HUES48 (cell line): ENCODE measurements around the gene SLC13A4.
"Not testable (repeated sequence)": the region's sequence is repeated elsewhere in the genome, so short reads cannot be mapped to it uniquely, and the experiment has no call there.

Source experiments
- H3K27ac ChIP-seq: one replicate; pipeline ENCODE4 v1.7.0; 2013; ENCODE audit warnings: low read depth, low read length, inconsistent platforms
- H3K27me3 ChIP-seq: 2 replicates; pipeline ENCODE4 v1.6.1; 2013; ENCODE audit warnings: mild to moderate bottlenecking, low read length; ENCODE audit not compliant: control insufficient read depth, insufficient read depth
- H3K36me3 ChIP-seq: 2 replicates; pipeline ENCODE4 v1.6.1; 2013; ENCODE audit warnings: low read length; ENCODE audit not compliant: control insufficient read depth, insufficient read depth
- H3K4me1 ChIP-seq: 2 replicates; pipeline ENCODE4 v1.6.1; 2013; ENCODE audit warnings: mild to moderate bottlenecking, low read length; ENCODE audit not compliant: control insufficient read depth, insufficient read depth
- H3K4me3 ChIP-seq: 2 replicates; pipeline ENCODE4 v1.5.1; 2013; ENCODE audit warnings: mild to moderate bottlenecking, low read depth, low read length
- H3K9ac ChIP-seq: 2 replicates; pipeline ENCODE4 v1.6.1; 2013; ENCODE audit warnings: mild to moderate bottlenecking, low read depth, low read length, moderate library complexity
- H3K9me3 ChIP-seq: 2 replicates; pipeline ENCODE4 v1.6.1; 2013; ENCODE audit warnings: low read length; ENCODE audit not compliant: control insufficient read depth, insufficient read depth

SLC13A4 gene

GRCh38 chr7:135639690-135640089, 88.3 kb downstream of the SLC13A4 start:
- not testable (repeated sequence) for H3K4me3 ChIP-seq, H3K27me3 ChIP-seq, H3K27ac ChIP-seq, H3K9ac ChIP-seq, H3K4me1 ChIP-seq, H3K9me3 ChIP-seq
- peaks cover 100% of the 10 kb centered on the region for H3K36me3 ChIP-seq

GRCh38 chr7:135634191-135634878, 93.7 kb downstream of the SLC13A4 start:
- Histone ChIP-seq H3K4me3 (no peak overlapping the region), H3K27me3 (no peaks in the 10 kb centered on the region), H3K9me3 (no peaks in the 10 kb centered on the region), H3K4me1 (no peaks in the 10 kb centered on the region), H3K36me3 (peaks cover 97% of the 10 kb centered on the region), H3K9ac (no peak overlapping the region), H3K27ac (no peak overlapping the region)
